Measurements from ENCODE around the gene RAB43.

RAB43 gene

DNA sequence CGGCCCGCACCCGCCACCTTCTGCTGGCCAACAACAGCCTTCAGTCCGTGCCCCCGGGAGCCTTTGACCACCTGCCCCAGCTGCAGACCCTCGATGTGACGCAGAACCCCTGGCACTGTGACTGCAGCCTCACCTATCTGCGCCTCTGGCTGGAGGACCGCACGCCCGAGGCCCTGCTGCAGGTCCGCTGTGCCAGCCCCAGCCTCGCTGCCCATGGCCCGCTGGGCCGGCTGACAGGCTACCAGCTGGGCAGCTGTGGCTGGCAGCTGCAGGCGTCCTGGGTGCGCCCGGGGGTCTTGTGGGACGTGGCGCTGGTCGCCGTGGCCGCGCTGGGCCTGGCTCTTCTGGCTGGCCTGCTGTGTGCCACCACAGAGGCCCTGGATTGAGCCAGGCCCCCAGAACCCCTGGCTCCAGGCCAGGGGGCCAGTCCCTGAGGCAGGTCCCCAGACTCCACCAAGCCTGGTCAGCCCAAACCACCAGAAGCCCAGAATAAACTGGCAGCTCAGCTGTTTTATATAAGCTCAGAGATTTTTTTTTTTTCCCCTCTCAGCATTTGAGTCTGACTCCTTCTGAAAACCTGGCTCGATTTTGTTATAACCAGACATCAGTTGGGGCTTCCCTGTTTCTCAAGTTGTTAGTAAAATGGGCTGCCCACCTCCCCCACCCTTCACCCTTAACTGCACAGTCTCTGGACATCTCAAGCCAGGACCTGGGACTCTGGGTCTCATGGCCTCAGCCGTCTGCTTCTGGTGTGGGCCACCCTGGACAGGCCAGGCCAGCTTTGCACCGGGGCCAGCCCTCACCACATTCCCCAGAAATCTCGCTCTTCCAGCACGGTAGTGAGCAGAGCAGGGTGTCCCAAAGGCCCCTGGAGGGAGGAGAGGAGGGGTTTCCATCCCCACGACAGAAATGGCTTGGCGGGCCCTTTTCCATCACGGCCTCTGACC, 59.4 kb downstream of the RAB43 start:
- in situ Hi-C loops (cut with MboI; ENCODE audit: low sequenced_read_pairs) = no loop called here

DNA sequence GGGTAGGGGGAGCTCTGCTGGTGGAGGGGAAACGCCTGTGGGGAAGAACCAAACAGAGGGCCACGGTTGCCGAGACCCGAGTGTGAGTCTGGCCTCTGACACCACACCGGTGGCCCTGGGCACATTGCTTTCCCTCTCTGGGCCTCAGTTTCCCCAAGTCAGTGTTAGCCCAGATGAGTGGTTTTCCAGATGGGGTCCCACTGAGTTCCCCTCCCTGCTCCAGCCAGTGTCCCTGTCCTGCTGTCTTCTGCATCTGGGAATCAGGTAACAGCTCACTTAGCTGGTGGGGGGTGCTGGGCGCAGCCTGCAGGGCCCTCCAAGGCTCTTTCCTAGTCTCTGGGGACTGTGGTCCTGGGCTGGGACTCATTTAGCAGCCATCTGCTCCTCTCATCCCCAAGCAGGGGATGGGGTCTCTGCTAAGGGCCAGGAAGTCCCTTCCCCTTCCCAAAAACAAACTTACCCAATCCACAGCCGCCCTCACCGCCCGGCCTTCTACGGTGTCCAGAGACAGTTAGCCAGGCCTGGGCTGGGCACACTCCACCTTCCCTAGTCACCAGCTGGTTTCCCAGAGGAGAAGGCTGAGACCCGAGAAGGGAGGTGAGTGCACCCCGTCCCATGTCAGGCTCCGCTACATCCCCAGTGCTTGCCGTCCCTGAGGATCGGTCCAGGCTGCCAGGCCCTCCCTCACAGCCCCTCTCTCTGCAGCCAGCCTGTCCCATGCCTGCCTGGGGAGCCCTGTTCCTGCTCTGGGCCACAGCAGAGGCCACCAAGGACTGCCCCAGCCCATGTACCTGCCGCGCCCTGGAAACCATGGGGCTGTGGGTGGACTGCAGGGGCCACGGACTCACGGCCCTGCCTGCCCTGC, 60.3 kb downstream of the RAB43 start:
- in situ Hi-C loops (cut with MboI; ENCODE audit: low sequenced_read_pairs) = no loop called here

DNA sequence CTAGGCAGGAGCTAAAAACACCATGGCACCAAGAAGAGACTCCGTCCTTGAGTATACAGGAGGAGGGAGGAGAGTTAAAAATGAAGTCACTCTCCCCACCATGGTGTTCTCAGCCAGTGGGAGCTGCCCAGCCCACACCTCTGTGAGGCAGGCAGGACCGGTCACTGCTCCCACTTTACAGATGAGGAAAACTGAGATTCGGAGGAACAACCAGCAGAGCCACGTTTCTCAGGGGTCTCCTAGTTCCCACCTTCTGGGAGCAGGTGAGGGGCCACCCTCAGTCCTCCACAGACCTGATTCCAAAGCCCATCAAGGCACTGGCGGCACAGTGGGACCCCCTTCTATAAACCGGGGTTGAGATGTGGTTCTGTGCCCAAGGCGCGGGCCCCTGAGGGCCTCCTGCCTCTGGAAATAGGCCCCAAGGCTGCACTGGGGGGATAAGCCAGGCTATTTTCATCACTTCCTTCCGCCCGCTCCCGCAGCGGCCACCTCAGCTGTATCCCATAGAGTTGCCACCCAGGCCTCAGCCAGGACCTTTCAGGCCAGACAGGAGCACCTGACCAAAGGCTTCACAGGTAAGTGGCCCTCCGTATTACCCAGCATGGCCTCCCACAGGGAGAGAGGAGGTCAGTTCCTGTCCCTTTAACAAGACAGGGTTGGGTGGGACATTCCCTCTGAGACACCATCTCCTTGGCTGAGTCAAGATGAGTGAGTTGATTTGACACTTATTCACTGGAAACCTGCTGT, 61.2 kb downstream of the RAB43 start, which contains the start of gene GP9:
Gene GP9 (plus strand): TSS at position 504 of the 747 bp plus-strand sequence. CDS start 961 bp downstream, outside the sequence.
- in situ Hi-C loops (cut with MboI; ENCODE audit: low sequenced_read_pairs) = no loop called here

DNA sequence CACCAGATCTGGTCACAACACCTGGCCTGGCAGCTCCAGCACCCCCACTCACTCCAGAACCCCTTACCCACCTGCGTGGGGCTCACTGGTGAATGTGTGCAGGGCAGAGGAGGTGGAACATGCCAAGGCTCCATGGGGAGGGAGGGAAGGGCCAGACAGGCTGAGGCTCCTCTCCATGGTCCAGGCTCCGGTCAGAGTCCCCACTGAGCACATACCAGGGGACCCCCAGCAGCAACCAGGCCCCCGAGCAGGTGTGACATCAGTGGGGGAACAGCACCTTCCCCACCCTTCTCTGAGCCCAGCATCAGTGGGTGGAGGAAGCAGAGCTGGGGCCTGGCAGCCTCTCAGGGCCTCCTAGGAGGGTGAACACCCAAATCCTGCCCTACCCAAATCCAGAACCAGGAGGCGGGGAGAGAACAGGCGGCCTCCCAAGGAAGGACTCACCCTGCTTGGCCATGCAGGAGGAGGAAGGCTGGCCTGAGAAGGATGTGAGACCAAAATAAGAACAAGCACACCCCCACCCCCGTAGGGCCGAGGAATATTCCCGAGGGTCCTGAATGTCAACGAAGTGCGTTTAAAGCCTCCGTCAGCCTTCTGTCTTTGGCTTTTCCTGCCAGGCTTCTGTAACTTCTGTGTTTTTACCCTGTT, 62.2 kb downstream of the RAB43 start:
- in situ Hi-C loops (cut with MboI; ENCODE audit: low sequenced_read_pairs) = loop anchor here (10.0 kb wide), 1 partner anchor 185 kb away; the partner anchor contains the start of gene COPG1

DNA sequence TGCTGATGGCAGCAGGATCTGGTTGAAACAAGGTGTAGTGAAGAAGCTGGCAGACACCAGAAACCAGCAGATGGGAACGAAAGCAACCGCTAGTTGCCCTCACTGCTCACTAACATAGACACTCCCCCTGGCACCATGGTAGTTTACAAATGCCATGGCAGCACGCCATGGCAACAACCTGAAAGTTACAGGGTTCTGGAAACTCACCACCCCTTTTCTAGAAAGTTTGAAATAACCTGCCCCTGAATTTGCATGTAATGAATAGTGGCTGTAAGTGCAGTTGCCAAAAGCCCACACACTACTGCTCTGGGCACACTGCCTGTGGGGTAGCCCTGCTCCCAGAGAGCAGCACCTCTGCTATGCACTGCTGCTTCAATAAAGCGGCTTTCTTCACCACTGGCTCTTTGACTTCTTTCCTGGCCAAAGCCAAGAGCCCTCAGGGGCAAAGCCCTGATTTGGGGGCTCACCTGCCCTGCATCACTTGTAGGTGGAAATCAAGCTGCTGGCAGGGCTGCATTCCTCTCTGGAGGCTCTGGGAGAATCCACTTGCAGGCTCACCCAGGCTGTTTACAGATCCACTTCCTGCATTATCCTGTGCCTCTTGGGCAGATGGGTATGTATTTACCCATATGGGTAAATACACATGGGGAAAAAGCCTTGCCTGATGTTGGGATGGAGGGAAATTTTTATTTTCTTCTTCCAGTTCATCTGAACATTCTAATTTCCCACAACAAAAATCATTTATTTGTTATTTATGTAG, 63.0 kb downstream of the RAB43 start:
- in situ Hi-C loops (cut with MboI; ENCODE audit: low sequenced_read_pairs) = loop anchor here (10.0 kb wide), 1 partner anchor 186 kb away; the partner anchor contains the start of gene COPG1

DNA sequence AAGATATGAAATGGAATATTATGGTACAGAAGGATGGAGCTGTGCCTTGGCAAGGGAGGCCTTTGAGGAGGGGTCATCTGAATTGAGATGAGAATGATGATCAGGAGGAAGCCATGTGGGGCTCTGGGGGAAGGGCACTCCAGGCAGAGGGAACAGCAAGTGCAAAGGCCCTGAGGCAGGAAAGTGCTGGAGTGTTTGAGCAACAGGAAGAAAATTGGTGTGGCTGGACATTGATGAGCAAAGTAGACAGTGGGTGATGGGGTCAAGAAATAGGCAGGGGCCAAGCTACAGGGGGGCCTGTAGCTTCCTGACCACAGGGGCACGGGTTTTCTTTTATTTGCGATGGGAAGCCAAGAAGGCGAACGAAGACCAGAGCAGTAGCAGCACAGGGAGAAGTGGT, 64.4 kb downstream of the RAB43 start:
- in situ Hi-C loops (cut with MboI; ENCODE audit: low sequenced_read_pairs) = loop anchor here (10.0 kb wide), 1 partner anchor 188 kb away; the partner anchor contains the start of gene COPG1

DNA sequence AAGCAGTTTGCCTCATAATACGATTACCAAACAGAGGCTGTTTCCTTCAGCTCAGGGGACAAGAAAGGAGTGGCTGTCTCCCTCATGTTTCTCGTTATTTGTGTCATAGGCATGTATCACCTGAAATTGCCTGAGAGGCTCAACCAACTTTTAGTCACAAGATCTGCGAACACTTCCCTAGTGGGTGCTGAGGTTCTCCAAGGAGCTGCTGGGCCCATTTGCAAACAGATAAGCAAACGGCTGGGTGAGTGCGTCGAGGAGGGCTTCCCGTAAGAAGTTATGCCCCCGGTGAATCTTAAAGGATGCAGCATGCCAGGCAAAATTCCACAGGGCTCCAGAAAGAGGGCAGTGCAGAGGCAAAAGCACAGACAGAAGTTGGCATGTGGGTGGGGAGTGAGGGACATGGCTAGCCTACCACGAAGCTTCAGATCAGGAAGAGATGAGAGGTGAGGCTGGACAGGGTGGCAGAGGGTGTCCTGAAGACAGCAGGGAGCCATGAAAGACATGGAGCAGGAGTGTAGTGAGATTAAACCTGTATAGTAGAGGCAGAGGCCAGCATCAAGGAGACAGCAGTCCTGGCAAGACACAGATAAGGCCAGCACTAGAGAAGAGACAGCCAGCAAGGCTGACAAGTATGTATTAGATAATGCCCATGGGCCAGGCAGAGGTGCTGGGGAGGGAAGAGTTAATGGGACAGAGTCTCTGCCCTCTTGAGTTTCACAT, 65.0 kb downstream of the RAB43 start:
- in situ Hi-C loops (cut with MboI; ENCODE audit: low sequenced_read_pairs) = loop anchor here (10.0 kb wide), 1 partner anchor 188 kb away; the partner anchor contains the start of gene COPG1

DNA sequence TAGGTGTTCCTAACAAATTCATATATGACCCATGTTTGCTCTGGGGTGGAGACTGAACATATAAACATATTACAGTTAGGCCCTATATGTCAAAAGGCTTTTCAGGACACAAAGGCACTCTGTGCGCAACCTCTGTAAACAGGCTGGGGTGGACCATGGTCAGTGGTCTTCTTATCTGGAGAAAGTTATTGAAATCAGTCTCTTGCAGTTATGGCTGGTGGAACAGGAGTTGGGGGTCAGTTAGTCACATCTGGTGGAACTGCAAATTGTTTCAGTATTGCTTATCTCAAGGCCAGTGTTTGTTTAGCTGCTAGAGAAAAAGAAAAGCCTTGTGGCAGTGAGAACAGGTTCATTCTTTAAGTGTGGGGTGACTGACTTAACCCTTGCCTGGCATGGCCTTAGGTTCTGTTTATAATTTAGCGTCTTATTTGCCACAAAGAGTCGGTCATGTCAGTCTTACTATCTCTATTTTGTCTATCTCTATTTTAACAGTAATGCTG, 66.9 kb downstream of the RAB43 start:
- in situ Hi-C loops (cut with MboI; ENCODE audit: low sequenced_read_pairs) = loop anchor here (10.0 kb wide), 1 partner anchor 190 kb away; the partner anchor contains the start of gene COPG1

DNA sequence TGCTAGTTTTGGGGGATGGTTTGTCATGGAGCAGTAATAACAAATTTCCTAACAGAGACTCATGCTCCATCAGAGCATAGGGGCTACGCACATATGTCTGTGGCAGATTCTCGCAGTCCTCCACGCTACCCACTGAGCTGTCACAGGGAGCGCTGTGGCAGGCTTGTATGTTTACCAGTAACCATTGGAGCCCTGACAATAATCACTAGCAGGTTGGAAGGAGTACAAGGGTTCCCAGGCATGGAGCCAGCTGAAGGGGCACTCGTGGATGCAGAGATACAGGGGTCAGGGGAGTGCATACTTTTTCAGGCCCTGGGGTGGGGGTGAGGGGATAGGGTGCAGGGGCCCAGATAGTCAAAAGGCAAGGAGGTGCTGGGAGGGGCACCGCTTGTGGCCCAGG, 68.9 kb downstream of the RAB43 start:
- in situ Hi-C loops (cut with MboI; ENCODE audit: low sequenced_read_pairs) = loop anchor here (10.0 kb wide), 1 partner anchor 192 kb away; the partner anchor contains the start of gene COPG1

DNA sequence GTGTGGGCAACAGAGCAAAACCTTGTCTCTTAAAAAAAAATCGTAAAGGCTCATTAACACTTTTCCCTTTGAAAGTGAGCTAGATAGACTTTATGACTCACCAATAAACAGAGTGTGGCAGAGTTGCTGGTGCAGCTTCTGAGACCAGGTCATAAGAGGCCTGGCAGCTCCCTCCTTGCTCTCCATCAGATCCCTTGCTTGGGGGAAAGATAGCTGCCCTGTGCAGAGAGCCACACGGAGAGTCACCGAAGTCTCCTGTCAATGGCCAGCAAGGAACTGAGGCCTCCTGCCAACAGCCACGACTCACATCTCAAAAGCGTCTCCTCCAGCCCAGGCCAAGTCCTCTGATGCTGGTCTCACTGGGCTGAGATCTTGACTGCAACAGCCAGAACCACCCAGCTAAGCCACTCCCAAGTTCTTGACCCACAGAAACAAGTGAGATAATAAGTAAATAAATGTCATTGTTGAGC, 69.7 kb downstream of the RAB43 start:
- in situ Hi-C loops (cut with MboI; ENCODE audit: low sequenced_read_pairs) = loop anchor here (10.0 kb wide), 1 partner anchor 193 kb away; the partner anchor contains the start of gene COPG1

DNA sequence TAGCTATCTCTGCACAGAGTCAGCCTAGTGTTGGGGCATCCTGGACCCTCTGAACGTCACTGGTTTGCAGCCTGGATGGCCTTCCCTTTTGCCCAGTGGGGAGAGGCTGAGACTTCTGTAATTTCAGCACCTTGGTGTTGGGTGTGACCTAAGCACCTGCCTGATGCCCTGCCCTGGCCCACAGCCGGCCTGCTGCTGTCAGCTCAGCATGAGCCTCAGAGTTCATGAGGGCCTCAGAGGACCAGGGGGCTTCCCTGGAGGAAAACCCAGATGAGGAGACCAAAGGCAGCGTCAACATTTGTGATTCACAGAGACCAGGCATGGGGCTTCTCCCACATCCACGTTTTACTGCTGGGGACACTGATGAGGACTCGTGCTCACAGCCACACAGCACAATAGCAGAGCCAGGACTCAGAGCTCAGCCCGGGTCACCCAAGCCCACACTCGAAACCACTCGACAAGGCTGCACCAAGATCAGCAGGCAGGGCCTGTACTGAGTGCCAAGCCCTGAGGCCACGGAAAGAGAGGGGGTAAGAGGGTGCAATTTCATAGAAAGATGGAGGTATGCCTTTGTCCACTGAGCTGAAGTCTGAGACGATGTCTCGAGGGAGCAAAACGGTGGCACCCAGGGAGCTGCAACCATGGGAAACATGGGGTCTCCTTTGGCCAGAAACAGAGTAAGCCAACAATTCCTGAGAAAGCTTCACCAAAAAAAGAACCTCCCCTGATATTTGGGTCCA, 70.9 kb downstream of the RAB43 start:
- in situ Hi-C loops (cut with MboI; ENCODE audit: low sequenced_read_pairs) = loop anchor here (10.0 kb wide), 1 partner anchor 194 kb away; the partner anchor contains the start of gene COPG1

DNA sequence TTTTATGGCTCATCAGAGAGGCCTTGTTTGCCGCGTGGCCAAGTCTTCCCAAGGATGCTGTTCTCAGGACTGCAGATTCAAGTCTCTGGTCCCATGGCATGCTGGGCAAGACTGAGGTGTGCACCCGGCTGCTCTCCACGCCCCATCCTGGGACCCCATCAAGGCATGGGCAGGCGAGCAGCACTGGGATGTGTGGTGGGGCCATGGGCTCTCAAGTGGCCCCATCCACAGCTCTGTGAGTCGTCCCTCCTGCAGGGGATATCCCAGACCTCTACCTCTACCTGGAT, 74.1 kb downstream of the RAB43 start:
- in situ Hi-C loops (cut with MboI; ENCODE audit: low sequenced_read_pairs) = no loop called here

DNA sequence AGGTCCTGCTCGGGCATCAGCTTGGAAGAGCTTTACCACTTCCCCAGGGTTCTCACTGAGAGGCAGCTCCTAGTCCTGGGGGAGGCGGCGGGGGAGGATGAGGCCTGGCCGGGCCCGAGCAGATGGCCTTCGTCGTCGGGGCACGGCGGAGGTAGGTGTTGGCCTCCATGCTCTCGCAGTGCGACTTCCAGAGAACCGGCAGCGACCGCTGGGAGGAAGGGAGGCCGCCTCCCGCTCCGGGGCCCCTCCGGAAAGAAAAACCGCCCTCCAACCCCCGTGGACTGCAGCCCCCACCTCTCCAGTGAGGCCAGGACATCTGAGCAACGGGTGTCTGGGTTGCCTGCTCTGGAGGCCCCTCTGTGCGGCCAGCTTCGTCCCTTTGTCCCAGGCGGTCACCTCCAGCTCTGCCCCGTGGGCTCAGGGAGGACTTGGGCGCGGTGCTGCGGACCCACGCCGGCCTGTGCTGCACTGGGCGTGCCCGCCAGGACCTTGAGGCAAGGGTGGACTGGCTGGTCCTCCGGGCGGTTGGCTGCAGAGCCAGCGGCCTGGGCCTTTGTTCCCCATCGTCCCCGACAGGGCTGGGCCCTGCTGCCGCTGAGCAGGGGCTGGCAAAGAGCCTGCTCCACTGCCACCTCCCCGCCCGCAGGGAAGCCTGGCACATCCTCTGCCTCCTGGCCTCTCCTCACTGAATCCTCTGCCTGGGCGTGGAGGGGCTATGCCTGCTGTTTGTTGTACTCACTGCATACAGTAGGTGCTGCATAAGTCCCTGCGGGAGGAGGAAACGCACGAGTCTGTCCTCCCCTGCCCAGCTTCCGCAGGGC, 74.7 kb downstream of the RAB43 start:
- in situ Hi-C loops (cut with MboI; ENCODE audit: low sequenced_read_pairs) = no loop called here

DNA sequence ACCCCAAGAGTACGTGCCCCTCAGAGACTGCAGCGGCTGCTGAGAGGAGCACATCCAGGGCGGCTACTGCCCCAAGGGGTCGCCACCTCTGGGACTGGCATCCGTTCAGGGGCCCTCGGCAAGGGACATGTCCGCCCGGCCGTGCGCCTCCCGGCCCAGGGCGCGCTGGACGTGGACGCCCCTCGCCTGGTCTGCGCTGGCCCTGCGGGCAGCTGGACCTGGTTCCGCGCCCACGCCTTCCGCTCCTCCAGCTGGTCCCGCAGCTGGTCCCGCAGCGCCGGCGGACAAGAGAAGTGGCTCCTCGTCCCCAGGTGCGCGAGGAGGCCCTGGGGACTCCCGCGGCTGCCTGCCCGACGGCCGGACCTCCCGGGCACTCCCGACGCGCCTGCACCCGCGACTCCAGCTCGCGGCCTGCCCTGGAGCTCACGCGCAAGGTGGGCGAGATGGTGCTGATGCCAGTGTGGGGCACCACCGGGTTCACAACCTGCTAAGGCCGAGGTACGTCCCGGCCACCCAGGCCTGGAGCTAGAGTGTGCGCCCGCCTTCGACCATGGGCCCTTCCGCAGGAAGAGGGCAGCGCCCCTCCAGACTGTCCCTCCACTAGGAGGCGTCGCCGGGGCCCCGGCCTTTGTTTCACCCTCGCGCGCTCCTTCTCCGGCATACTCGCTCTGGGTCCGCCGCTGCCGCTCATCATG, 75.4 kb downstream of the RAB43 start:
- in situ Hi-C loops (cut with MboI; ENCODE audit: low sequenced_read_pairs) = no loop called here

DNA sequence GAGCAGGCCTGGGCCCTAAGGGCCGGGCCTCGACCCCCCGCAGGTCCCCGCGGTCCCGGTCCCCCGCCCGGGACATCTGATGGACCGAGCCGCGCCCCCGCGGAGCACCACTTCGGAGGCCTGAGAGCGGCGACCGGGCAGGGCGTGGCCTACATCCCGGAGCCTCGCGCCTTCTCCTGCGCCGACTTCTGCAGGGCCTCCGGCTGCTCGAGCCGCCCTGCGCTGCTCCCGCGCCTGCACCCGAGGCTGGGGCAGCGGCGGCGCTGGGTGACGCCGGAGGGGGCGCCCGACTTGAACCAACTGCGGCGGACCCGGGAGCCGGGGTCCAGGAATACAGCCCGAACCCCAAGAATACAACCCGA, 75.9 kb downstream of the RAB43 start:
- in situ Hi-C loops (cut with MboI; ENCODE audit: low sequenced_read_pairs) = no loop called here
